GM19397 (cell line): ENCODE data around the gene FBXW7.

Experiments
- ATAC-seq: cut with Tn5 transposase; IDR thresholded peaks from one replicate; pipeline ENCODE4 v1.9.1; 2021; ENCODE audit warnings: mild to moderate bottlenecking, moderate library complexity; ENCODE audit not compliant: unreplicated experiment

Gene FBXW7

DNA sequence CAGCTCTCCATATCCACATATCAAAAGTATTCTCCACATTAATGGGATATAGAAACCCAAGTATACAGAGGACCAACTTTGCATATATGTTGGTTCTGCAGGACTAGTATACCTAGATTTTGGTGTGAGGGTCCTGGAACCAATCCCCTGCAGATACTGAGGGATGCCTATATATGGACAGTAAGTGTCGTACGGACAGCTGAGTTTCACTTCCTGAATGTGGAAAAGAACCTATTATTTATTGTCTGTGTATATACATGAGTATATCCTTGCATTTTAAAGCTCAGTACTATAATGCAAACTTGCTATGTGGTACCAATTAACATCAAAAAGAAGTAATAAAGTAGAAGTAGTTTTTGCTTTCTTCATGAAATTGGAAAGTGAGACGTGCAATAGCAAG lies 101.9 kb downstream of the FBXW7 start:
- ATAC-seq, result no peak

DNA sequence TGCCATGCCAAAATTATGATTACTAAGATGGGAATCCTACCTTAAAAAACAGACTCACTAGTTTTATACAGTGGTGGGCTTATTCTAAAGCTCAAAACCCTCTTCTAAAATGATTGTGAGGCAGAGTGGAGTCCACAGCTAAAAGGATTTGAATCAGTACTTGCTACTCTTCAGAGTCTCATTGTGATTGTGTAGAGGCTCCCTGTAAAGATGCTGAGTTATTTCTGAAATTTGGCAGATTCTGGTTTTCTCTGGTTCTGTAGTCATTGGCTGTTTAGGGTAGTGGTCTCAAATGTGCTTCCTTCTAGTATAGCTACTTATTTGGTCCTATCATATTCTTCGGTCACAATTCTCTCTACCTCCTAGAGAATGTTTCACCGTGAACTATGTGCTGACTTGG lies 104.1 kb downstream of the FBXW7 start:
- ATAC-seq, result no peak

DNA sequence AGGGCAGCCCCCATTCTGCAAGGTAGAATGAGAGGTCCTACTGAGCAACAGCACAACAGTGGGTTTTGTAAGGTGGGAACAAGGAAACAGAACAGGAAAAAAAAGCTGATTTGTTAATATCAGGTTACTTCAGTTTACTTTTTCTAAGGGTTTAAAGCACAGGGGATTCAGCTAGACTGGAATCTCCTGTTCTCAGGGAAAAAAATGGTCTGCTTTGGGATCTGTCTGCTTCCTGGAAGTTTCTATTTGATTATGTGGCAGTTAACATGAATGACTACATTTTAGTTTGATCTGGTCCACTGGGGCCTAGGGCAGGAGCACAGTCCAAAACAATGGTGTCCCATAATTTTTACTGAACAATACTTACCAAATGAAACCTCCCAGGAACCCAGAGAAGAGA lies 104.6 kb downstream of the FBXW7 start:
- no peak for ATAC-seq

DNA sequence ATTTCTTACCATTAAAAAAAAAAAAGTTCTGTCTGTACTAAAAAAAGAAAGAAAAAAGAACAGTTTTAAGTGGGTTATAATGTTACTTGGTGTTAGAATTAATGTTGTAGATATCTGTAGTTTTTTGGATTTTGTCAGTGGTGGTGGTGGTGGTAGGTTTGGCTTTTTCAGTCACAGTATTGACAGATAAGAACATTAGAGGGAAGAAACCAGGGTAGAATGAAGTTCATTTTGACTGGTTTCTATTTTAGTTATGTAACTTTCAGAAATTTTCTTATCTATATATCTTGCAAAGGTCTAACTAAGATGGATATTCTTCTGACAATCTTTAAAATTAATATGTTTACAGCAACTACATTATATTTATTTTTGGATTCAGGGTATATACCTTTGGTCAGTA lies 105.4 kb downstream of the FBXW7 start:
- no peak for ATAC-seq

DNA sequence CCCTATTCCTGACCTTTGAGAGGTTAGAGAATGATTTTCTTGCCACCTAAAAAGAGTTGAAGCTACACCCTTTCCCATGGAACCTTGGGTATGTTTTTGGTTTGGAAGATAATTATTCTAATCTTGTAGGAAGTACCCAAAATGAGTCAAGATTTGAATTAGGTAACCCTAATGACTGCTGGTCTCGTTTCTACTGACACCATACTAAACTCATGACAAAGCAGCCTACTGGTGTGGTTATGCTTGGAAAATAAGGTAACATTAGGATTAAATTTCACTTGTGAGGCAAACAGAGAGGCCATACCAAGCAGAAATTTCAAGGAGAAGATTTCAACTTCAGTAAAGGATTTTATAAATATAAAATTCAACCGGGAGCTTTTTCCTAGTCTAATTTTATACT lies 107.9 kb downstream of the FBXW7 start:
- no peak for ATAC-seq

DNA sequence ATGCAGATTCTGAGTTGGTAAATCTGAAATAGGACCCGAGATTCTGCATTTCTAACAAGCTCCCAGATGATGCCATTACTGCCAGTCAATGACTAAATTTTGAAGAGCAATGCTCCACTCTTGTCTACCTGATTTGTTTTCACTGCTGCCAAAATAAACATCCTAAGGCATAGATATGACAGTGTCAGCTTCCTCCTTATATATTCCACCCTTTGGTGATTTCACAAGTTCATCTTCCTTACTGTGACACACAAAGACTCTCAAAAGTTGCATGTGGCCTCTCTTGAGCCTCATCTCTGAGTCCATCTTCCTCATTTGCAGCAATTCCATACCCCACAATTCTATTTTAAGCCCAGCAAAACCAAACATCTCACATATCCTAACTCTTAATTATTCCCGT lies 110.9 kb downstream of the FBXW7 start:
- no peak for ATAC-seq

DNA sequence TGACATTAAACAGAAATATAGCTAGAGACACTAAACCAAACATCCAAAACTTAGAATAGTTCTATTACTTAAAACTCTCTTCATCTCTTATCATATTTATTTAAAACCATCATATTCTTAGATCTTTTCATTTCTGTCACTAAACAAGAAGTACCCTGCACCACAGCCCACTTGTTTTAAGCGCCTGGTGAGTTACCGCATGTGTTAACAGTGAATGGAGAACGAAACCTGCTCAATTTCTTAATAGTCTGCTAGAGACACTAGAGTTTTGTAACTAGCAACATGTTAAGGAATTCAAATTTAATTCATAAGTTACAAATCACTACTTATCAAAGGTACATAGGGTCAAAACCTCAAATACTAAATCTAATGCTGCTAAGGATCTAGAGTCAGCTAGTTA lies 111.5 kb downstream of the FBXW7 start:
- ATAC-seq, result no peak

DNA sequence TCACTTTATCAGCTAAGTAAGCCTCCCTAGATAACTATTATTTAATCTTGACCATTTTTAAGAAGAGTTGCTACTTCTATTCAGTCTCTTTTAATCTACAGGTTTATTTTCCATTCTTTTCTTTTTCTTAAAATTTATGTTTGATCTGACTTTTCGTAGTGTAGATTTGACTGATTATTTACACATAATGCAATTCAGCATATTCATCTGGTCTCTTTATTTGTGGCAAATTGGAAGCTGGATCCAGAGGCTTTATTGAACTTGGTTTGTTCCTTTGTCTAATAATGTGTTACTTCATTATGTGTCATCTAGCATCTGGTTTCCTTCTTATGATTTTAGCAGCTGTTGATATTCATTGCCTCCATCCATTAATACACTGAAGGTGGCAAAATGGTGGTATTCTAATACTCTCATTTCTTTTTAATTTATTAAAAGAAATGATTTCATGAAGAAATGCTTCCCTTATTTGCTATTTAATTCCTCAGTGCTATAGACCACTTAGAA lies 113.0 kb downstream of the FBXW7 start:
- no peak for ATAC-seq

DNA sequence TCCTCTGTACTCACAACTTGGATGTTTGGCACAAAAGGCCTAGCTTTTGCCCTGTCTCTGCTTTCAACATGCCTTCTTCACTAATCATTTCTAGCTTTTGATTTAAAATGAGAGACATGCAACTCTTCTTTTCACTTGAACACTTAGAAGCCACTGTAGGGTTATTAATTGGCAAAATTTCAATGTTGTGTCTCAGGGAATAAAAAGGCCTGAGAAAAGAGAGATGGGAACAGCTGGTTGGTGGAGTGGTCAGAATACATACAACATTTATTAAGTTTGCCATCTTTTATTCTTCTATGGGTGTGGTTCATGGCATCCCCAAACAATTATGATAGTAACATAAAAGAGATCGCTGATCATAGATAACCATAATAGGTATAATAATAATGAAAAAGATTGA lies 114.3 kb downstream of the FBXW7 start:
- no peak for ATAC-seq

DNA sequence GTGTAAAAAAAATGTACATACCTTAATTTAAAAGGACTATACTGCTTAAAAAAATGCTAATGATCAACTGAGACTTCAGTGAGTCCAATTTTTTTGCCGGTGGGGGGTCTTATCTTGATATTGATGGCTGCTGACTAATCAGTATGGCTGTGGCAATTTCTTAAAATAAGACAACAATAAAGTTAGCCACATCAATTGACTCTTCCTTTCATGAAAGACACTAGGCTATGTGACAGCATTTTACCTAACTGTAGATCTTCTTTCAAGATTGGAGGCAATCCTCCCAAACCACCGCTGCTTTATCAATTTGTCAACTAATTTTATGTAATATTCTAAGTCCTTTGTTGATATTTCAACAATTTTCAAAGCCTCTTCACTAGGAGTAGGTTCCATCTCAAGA lies 116.1 kb downstream of the FBXW7 start:
- ATAC-seq, result no peak

DNA sequence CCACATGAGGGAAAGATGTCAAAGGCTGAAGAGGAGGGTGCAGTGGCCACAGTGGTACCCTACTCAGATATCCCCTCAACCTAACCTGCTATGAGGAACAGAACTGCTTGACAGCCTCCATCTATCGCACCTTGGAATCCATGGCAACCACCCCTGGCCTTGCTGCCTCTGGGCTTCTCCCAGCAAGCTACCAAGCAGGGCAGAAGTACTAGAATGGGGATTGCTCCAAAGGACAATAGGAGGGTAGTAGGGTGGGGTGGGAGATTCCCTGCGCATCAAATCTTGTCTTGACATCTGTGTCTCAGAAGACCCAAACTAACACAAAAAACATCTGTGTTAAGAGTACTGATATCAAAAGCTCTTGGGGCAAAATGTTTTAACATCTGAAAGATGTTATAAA lies 118.2 kb downstream of the FBXW7 start:
- ATAC-seq, result no peak

DNA sequence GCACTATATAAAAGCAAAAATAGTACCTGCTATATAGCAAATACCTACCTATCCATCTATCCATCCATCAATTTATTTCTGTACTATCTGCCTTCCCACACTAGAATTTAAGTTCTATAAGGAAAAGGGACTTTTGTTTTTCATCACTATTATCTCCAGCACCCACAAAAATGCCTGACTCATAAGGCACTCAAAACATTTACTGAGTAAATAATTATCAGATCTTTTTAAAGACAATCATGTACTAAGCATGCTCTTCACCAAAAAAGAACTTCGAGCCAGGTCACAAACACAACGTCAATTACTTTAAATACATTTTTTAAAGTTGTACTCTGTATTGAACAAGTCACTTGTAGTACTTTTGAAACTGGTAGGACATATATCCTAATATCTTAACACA lies 119.9 kb downstream of the FBXW7 start:
- ATAC-seq, result no peak

DNA sequence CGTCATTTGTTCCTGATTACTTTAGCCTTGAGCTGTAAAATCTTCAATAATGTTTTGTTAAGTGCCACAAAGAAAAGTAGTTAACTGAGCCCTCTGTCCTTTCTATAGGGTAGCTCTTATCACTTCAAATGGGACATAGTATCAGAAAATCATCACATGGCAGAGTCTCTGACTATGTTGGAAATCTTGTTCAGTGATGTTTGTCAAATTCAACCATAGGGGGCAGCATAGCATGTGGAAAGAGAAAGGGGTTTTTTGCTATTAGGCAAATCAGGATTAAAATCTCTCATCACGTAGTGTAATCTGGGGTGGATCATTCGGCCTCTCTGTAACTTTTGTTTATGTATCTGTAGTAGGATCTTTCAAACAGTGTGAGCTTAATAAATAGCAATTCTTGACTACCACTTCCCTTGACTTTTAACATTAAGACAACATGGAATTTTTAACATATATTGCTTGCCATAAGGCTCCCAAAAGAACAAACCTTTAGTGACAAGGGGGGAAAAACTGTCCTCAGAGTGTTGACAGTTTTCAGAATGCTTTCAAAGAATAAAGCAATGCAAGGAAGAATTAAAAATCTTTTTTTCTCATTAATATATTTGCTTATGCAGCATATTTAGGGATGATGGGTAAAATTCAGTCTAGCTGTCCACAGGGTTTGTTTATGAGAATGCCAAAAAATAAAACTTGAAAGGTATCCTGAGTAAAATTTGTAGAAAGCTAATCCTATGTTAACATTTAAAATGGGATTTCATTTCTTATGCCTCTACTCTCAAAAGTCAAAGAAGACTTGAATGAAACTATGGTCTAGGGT lies 127.2 kb downstream of the FBXW7 start:
- no peak for ATAC-seq

DNA sequence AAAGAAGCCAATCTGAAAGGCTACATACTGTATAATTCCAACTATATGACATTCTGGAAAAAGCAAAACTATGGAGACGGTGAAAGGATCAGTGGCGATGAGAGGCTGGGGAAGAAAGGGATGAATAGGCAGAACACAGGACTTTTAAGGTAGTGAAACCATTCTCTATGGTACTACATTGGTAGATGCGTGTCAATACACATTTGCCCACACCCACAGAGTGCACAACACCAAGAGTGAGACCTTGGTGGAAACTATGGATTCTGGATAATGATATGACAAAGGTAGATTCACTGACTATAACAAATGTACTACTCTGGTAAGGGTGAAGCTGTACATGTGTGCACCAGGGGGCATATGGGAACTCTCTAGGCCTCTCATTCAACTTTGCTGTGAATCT lies 134.5 kb downstream of the FBXW7 start:
- ATAC-seq, result no peak

DNA sequence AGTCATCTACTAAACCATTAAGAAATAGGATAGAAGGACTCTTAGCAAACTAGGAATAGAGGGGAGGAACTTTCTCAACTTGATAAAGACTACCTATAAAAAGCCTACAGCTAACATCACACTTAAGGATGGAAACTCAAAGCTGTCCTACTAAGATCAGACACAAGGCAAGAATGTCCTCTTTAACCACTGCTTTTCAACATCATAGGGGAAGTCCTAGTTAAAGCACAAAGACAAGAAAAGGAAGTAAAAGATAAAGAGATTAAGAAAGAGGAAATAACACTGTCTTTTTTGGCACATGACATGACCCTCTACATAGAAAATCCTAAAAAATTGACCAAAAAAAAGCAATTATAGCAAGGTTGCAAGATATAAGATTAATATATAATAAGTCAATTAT lies 136.6 kb downstream of the FBXW7 start:
- ATAC-seq, result peak; percentile 56

DNA sequence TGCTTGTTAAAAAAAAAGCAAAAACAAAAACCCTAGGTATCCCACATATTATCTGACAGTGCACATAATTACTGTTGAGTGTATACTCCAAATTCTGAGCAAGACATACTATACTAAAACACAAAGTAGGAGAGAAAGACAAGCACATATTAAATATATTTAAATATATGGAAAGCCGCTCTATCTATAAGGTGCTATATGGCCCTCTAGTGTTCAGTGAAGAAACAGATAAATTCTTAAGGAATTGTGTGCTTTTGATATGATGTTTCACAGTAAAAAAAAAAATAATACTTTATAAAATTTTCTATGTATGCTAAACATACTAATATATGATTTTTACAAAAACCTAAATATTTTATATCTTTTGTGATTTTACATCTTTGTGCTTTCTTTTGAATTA lies 137.8 kb downstream of the FBXW7 start:
- ATAC-seq, result no peak

DNA sequence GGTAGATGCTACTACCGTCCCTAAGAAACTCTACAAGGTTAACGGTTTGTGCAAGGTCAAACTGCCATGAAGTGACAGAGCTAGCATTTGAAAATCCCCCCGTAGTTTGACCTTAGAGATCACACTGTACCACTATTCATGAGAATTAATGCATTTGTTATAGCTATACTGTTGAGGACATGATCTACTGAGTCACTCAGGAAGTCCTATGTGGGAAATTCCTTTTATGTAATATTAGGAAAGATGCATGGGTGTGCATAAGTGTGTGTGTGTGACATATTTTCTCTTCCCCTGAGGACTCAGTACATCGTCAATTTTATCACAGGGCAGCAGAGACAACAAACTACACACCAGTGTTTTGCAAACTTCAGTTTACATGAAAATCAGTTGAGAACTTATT lies 141.1 kb downstream of the FBXW7 start:
- no peak for ATAC-seq

DNA sequence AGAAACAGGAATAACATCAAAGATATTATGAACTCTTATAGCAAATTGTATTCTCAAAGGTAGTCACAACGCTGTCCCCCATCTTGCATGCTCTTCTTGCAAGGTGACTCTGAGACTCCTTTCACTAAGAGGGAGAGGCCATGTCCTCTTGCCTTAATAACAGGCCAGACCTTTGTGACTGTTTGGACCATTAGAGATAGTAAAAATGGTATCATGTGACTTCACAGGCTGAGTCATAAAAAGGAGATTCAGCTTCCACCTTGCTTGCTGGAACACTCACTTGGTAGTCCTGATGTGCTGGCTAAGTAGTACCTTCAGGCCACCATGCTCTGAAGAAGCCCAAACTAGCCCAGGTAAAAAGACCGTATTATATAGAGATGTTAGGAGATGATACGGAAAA lies 143.8 kb downstream of the FBXW7 start:
- no peak for ATAC-seq

DNA sequence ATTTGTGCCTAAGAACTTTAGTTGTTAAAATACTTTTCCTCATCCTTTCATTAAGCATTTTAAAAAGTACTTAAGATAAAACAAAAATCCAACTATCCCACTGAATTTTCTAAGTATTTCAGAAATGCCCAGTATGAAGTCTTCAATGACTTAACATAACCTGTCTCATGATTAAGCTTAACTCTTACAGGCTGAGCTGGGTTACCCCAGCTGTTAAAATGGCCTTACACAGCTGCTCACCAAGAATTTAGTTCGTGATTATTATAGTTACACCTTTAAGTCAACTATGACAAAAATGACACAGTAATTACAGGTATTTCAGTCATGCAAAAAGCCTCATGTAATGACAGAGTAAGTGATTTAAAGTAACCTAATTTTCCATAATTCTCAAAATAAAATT lies 145.7 kb downstream of the FBXW7 start:
- ATAC-seq, result no peak

DNA sequence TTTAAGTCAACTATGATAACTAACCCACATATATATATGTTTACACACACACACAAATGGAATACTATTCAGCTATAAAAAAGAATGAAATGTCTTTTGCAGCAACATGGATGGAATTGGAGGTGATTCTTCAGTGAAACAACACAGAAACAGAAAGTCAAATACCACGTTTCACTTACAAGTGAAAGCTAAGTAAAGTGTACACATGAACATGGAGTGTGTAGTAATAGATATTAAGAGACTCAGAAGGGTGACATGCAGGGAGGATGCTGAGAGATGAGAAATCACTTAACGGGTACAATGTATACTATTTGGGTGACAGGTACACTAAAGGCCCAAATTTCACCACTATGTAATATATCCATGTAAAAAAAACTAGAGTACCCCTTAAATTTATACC lies 146.5 kb downstream of the FBXW7 start:
- no peak for ATAC-seq

DNA sequence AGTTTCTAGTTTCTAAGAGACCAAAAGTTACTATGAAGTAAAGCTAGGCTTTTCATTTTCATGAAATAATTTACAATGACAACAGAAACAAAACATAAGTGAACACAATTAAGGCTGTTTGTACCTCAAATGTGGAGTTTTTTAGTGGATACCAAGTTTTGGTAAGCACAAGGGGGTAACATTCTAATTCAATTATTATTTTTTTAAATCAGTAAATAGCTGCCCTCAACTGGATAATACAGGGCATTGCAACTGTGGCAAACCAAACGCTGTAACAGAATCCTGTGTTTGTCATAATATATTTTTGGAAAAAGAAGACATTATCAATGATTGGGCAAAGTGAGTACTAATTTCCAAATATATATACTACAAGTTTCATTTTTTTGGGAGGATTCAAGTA lies 150.3 kb downstream of the FBXW7 start:
- ATAC-seq, result no peak

DNA sequence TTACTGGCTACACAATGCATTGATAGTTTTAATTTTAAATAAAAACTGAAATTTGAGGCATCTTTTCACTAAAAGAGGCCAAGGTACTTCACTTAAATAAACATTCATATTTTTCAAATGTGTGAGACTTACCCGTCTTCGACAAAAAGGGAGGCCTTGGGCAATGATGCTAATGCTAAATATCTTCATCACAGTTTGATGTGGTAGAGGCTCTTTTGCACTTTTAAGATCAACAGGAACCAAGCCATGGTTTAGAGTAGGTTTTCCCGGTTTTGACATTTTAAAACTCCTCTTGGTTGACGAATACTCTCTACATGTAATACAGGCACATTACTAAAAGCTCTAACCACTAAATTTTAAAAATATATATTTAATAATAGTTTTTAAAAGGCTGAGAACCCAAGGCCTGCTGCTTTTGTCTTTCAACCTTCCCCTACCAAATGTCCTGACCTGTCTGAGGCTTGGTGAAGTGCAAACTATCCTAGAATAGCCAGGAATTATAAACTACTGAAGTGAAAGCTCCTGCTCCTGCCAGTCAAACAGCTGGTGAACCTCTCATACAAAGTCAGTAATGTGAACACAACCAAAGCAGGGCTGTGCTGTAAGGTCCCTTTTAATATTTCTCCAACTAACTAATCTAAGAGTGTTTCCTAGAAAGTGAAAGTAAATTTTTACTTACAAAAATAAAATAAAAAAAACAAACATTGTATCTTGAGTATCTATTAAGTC lies 153.7 kb downstream of the FBXW7 start:
- ATAC-seq, result no peak
